Measurements from ENCODE around the gene CCL4.

The CCL4 gene

DNA sequence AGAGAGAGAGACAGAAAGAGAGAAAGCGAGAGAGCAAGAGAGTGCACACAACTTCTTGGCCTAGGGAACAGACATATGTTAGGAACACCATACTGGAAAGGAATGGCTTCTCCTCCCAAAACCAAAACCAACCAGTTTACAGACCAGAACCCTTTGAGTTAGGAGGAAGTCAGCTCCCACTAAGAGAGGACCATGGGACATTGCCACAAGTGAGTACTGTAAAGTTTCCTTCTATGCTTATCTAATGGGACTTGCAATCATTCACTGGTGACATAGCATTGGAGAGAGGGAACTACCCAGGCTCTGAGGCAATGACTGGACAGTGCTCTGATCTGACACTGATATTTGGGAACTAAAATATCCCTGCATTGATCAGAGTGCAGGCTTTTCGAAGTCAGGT lies 40.4 kb downstream of the CCL4 start:
- DNase-seq (ENCODE audit: low read depth in 2 of 2) = no peak

DNA sequence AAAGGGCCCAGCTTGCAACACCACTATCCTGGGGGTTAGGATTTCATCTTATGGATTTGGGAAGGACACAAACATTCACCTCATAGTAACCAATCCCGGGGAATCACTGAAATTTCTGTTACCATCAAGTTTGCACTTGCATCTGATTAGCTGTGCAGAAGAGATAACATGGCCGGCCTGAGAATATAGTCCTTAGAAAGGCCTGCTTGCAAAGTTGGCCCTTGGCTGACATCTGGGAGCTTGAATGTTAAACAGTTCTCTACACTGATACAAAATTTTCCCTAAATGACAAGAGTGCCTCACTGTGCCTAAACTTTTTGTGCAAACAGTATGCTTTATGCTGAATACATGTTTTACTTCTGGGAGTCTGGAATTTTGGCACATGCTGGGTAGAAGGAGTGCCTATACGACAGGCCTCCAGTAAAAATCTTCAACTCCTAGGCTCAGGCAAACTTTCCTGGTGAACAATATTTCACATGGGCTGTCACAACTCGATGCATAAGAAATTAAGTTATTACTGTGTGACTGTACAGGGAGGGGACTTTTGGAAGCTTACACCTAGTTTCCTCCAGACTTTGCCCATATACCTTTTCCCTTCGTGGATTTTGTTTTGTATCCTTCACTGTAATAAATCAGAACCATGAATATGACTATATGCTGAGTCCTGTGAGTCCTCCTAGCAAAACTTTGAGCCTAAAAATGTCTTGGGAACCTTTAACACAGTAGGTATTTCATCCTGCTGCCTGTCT lies 41.5 kb downstream of the CCL4 start:
- no peak for DNase-seq (ENCODE audit: low read depth in 2 of 2)

DNA sequence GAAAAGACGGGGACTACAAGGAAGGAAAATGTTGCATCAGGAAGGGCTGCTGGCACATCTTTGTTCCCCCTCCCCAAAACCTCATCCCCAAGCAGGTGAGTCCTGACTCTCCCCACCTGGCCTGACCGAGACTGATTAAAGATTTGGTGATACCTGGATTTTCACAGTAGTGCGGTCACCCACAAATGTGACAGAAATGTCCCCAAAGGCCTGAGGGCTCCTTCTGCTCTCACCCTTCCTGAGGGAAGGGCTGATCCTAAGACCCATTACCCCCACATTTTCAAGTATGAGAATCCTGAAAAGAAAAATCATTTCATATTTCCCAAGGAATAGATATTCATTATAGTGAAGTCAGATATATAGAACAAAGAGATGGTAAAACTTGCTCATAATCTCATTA lies 44.0 kb downstream of the CCL4 start:
- no peak for DNase-seq (ENCODE audit: low read depth in 2 of 2)

DNA sequence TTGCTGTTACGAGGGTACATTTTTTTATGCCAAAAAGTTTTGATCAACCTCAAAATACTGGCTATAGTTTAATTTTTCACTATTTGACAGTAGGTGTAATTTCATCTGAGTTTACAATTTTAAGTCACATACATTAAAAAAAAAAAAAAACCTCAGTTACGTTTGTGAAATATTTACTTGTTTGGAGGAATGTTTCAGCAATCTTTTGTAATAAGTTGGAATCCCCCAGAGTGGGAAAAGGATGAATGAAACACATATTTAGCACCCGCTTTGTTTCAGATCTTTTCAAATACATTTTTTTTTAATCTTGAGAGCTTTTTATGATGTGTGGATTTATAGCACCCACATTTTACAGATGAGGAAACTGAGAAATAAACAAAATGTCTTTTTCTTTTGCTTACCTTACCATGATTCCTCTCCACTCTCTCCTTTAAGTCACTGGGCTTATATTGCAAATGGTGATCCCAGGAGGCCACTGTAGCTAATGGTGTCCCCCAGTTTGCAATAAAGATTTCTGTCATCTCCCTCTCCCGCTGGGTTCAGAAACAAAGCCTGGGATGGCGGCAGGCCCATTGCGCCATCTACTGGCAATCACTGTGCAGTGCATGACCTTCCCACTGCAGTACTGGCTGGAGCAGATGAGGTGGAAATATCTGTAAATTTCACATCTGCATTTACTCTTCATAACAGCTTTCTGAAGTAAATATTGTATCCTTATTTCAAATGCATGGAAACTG lies 45.1 kb downstream of the CCL4 start:
- peak; percentile 19 to 20 for DNase-seq (ENCODE audit: low read depth in 2 of 2)

DNA sequence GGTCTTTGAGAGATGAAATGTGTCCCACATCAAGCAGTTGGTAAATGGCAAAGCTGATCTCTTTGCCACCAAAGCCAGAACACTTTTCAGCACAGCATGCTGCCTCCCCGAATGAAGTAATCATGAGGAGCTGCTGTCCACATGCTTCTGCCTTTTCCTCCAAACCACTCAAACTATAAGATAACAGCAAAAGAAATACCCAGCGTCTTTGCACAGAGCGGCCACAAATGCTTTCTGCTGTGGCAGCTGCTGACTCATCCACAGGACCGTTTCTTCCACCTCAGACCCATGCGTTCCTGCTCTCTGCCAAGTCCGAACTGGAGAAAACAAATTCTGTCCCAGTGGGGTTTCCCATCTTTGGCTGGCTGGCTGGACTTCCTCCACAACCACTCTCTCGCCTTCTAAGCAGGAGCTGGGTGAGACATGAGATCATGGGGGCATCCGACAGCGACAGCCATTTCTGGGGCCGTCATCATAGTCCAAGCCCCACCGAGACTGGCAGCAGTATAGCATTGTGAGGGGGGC lies 45.7 kb downstream of the CCL4 start:
- no peak for DNase-seq (ENCODE audit: low read depth in 2 of 2)

DNA sequence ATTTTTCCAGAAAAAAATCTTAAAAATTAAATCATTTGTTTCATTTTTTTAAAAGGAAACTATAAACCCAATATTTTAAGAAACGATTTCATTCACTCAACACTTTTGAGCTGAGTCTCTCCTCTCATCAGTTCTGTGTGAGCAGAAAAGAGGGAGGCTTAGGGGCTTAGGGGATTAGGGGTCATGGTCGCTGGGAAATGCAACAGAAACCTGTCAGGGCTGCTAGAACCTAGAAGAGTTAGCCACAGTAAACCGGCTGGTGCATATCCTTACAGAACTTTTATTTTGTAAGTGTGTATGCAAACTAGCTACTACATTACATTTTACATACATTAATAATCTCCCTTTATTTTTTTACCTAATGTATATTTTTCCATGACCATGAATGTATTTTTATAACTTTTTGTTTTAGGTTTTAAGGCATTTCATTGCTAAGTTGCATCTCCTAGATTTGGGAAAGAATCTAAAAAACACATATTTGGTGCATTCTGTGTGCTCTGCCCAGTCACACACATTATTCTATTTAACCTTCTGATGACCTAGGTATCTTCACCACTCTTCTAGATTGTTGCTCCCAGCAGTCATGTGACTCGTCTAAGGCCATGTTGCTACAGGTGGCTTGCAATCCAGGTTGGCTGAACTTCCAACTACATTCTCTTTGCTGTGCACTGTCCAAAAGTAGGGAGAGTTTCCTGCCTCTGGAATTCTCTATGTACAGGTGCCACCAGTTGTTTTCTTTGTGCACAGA lies 48.4 kb downstream of the CCL4 start:
- DNase-seq (ENCODE audit: low read depth in 2 of 2) = no peak

DNA sequence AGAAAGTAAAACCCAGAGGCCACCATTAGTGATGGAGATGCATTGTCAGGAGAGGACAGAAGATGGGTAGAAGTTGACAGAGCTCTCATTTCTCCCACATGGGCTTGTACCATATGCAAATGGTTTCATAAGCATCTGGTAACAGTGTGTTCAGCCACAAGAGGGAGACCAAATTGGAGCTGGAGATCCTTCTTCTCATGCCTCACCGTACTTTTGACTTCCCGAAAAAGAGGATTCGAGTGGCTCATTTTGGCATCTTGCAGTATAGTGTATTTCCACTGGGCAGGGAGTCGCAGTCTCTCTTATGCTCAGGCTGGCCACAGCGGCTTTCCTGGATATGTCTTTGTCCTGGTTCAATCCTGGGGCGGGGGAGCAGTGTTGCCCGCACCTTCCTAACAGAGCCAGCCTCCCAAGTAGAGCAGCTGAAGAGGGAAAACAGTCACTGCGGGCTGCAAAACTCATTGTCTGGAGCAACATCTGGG lies 49.1 kb downstream of the CCL4 start:
- no peak for DNase-seq (ENCODE audit: low read depth in 2 of 2)

DNA sequence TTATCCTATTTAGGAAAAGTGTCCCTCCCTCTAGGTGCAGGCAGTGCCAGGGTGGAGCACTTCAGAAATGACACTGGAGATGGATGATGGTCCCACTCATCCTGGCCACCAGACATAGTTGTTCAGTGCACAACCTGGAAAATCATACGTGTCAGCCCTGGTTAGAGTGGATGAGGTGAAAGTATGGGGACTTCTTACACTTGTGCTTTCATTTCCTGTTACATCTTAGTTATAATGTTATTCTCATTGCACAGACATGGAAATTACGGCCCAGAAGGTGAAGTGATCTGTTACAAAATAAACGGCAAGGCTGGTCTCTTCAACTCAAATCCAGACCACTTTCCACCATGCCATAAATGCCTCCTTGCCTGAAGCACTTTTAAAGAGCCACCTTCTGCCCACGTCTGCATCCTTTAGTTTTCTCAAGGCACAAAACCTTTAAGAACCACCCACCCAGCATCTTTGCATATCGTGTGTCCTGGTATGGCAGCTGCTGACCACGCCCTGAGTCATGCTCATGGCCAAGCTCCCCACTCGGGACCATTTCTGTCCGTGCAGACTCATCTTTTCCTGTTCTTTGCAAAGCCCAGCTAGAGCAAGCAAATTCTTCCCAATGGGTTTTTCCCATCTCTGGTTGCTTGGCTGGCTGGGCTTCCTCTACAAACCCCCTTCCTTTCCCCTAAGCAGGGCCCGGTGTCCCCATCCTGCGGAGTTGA lies 50.4 kb downstream of the CCL4 start:
- DNase-seq (ENCODE audit: low read depth in 2 of 2) = no peak

Data from stimulated activated CD8-positive, alpha-beta memory T cell treated with anti-CD3 and anti-CD28 coated beads, Interleukin-15, amount 100 ng/mL, for 4 hours (primary cell).